IgD-negative memory B cell (primary cell): ENCODE data around the gene SATB1. TPM values are rescaled to one million over a fixed set of nuclear protein-coding genes. Genes with fewer than 3 reads are reported as not detected.

ENCODE experiments used
- H3K27ac Mint-ChIP-seq, 3 donors: one replicate each; pipeline ENCODE4 v1.8.0; 2020 to 2022; ENCODE audit warnings: mild to moderate bottlenecking in 3 of 3, mixed read lengths in 3 of 3, moderate library complexity in 1 of 3
- H3K27me3 Mint-ChIP-seq: one replicate; pipeline ENCODE4 v1.8.0; 2021; ENCODE audit warnings: mixed read lengths
- H3K36me3 Mint-ChIP-seq: one replicate; pipeline ENCODE4 v1.8.0; 2020; ENCODE audit warnings: mild to moderate bottlenecking, mixed read lengths
- H3K4me1 Mint-ChIP-seq, 3 donors: one replicate each; pipeline ENCODE4 v1.8.0; 2020 to 2022; ENCODE audit warnings: mixed read lengths in 3 of 3, mild to moderate bottlenecking in 1 of 3
- H3K4me3 Mint-ChIP-seq, 4 donors: one replicate each; pipeline ENCODE4 v1.8.0; 2020 to 2022; ENCODE audit warnings: mild to moderate bottlenecking in 4 of 4, mixed read lengths in 4 of 4, moderate library complexity in 3 of 4
- H3K9me3 Mint-ChIP-seq, 3 donors: one replicate each; pipeline ENCODE4 v1.8.0; 2020 to 2021; ENCODE audit warnings: mixed read lengths in 3 of 3, mild to moderate bottlenecking in 1 of 3
- polyA plus RNA-seq: library from polyadenylated mRNA; unstranded; fragments of 300-500 nt; fragmentation: Illumina TruSeq; gene quantifications from one replicate; pipeline ENCODE4 v1.2.3, GENCODE V29; 2021

Gene SATB1
- polyA plus RNA-seq, 1 donor from 2014 or later: 11.5 TPM

GRCh38 chr3:18398448-18398847 is 26.7 kb downstream of the SATB1 start:
- Mint-ChIP-seq H3K27ac (no peak overlapping the region), H3K4me3 (no peak overlapping the region), H3K36me3 (peaks cover 5% of the 10 kb centered on the region), H3K27me3 (no peaks in the 10 kb centered on the region), H3K4me1 (peaks cover 0 to 3% (median 0%) of the 10 kb centered on the region in 3 donors), H3K9me3 (peaks cover 0 to 1% (median 0%) of the 10 kb centered on the region in 3 donors)

- H3K9me3 Mint-ChIP-seq: peaks cover 0 to 1% (median 0%) of the 10 kb centered on the region in 3 donors
- H3K4me1 Mint-ChIP-seq: no peaks in the 10 kb centered on the region
- no peaks in the 10 kb centered on the region for H3K27me3 Mint-ChIP-seq
- H3K36me3 Mint-ChIP-seq: peaks cover 5% of the 10 kb centered on the region
- H3K27ac Mint-ChIP-seq: peak overlapping the region in 1 of 3 donors; percentile 59
- H3K4me3 Mint-ChIP-seq: no peak overlapping the region
Observed at GRCh38 chr3:18396428-18396827, 28.7 kb downstream of the SATB1 start.

GRCh38 chr3:18394384-18394995 is 30.6 kb downstream of the SATB1 start:
- Mint-ChIP-seq H3K4me1 (no peaks in the 10 kb centered on the region), H3K27ac (no peak overlapping the region), H3K4me3 (no peak overlapping the region), H3K27me3 (no peaks in the 10 kb centered on the region), H3K36me3 (no peaks in the 10 kb centered on the region), H3K9me3 (peaks cover 0 to 1% (median 0%) of the 10 kb centered on the region in 3 donors)

- Mint-ChIP-seq H3K36me3 (no peaks in the 10 kb centered on the region), H3K27ac (no peak overlapping the region), H3K4me3 (no peak overlapping the region), H3K4me1 (no peaks in the 10 kb centered on the region), H3K9me3 (no peaks in the 10 kb centered on the region), H3K27me3 (no peaks in the 10 kb centered on the region)
Observed at GRCh38 chr3:18393906-18394305, 31.2 kb downstream of the SATB1 start.

- no peaks in the 10 kb centered on the region for H3K27me3 Mint-ChIP-seq
- no peak overlapping the region for H3K4me3 Mint-ChIP-seq
- no peaks in the 10 kb centered on the region for H3K36me3 Mint-ChIP-seq
- no peaks in the 10 kb centered on the region for H3K9me3 Mint-ChIP-seq
- H3K27ac Mint-ChIP-seq: no peak overlapping the region
- peaks cover 0 to 3% (median 0%) of the 10 kb centered on the region in 3 donors for H3K4me1 Mint-ChIP-seq
Observed at GRCh38 chr3:18390024-18390660, 35.0 kb downstream of the SATB1 start.

- no peaks in the 10 kb centered on the region for H3K27me3 Mint-ChIP-seq
- peaks cover 0 to 3% (median 0%) of the 10 kb centered on the region in 3 donors for H3K4me1 Mint-ChIP-seq
- no peak overlapping the region for H3K27ac Mint-ChIP-seq
- H3K9me3 Mint-ChIP-seq: no peaks in the 10 kb centered on the region
- no peak overlapping the region for H3K4me3 Mint-ChIP-seq
- H3K36me3 Mint-ChIP-seq: no peaks in the 10 kb centered on the region
Observed at GRCh38 chr3:18389108-18389733, 35.9 kb downstream of the SATB1 start.

GRCh38 chr3:18386274-18386890 is 38.8 kb downstream of the SATB1 start:
- H3K4me3 Mint-ChIP-seq: no peak overlapping the region
- H3K4me1 Mint-ChIP-seq: peaks cover 0 to 3% (median 0%) of the 10 kb centered on the region in 3 donors
- H3K9me3 Mint-ChIP-seq: no peaks in the 10 kb centered on the region
- no peaks in the 10 kb centered on the region for H3K27me3 Mint-ChIP-seq
- H3K27ac Mint-ChIP-seq: no peak overlapping the region
- no peaks in the 10 kb centered on the region for H3K36me3 Mint-ChIP-seq

- Mint-ChIP-seq H3K27me3 (no peaks in the 10 kb centered on the region), H3K4me3 (no peak overlapping the region), H3K9me3 (no peaks in the 10 kb centered on the region), H3K4me1 (peaks cover 0 to 3% (median 0%) of the 10 kb centered on the region in 3 donors), H3K36me3 (no peaks in the 10 kb centered on the region), H3K27ac (no peak overlapping the region)
Observed at GRCh38 chr3:18385706-18386105, 39.4 kb downstream of the SATB1 start.

GRCh38 chr3:18382760-18383369 is 42.3 kb downstream of the SATB1 start:
- H3K36me3 Mint-ChIP-seq: no peaks in the 10 kb centered on the region
- H3K4me3 Mint-ChIP-seq: no peak overlapping the region
- peaks cover 0 to 4% (median 0%) of the 10 kb centered on the region in 3 donors for H3K4me1 Mint-ChIP-seq
- H3K27me3 Mint-ChIP-seq: no peaks in the 10 kb centered on the region
- H3K27ac Mint-ChIP-seq: no peak overlapping the region
- no peaks in the 10 kb centered on the region for H3K9me3 Mint-ChIP-seq

GRCh38 chr3:18379647-18380046 is 45.5 kb downstream of the SATB1 start:
- peaks cover 0 to 4% (median 0%) of the 10 kb centered on the region in 3 donors for H3K4me1 Mint-ChIP-seq
- H3K27ac Mint-ChIP-seq: no peak overlapping the region

GRCh38 chr3:18378218-18378617 is 46.9 kb downstream of the SATB1 start:
- no peak overlapping the region for H3K27ac Mint-ChIP-seq
- H3K36me3 Mint-ChIP-seq: no peaks in the 10 kb centered on the region
- H3K4me3 Mint-ChIP-seq: no peak overlapping the region
- H3K9me3 Mint-ChIP-seq: no peaks in the 10 kb centered on the region
- peaks cover 0 to 4% (median 0%) of the 10 kb centered on the region in 3 donors for H3K4me1 Mint-ChIP-seq
- H3K27me3 Mint-ChIP-seq: no peaks in the 10 kb centered on the region

More at GRCh38 chr3:18379647-18380046, 45.5 kb downstream of the SATB1 start:
- no peaks in the 10 kb centered on the region for H3K27me3 Mint-ChIP-seq
- H3K36me3 Mint-ChIP-seq: no peaks in the 10 kb centered on the region
- H3K9me3 Mint-ChIP-seq: no peaks in the 10 kb centered on the region
- no peak overlapping the region for H3K4me3 Mint-ChIP-seq

- Mint-ChIP-seq H3K4me1 (peaks cover 0 to 5% (median 0%) of the 10 kb centered on the region in 3 donors), H3K36me3 (peaks cover 1% of the 10 kb centered on the region)
Observed at GRCh38 chr3:18376682-18377081, 48.5 kb downstream of the SATB1 start.

GRCh38 chr3:18372786-18373405 is 52.2 kb downstream of the SATB1 start:
- peaks cover 5% of the 10 kb centered on the region for H3K36me3 Mint-ChIP-seq
- no peak overlapping the region for H3K4me3 Mint-ChIP-seq
- peaks cover 1% of the 10 kb centered on the region for H3K27me3 Mint-ChIP-seq
- H3K9me3 Mint-ChIP-seq: no peaks in the 10 kb centered on the region
- peaks cover 0 to 2% (median 2%) of the 10 kb centered on the region in 3 donors for H3K4me1 Mint-ChIP-seq
- H3K27ac Mint-ChIP-seq: no peak overlapping the region

More at GRCh38 chr3:18376682-18377081, 48.5 kb downstream of the SATB1 start:
- Mint-ChIP-seq H3K9me3 (no peaks in the 10 kb centered on the region), H3K4me3 (no peak overlapping the region), H3K27ac (no peak overlapping the region), H3K27me3 (no peaks in the 10 kb centered on the region)

GRCh38 chr3:18370672-18371071 is 54.5 kb downstream of the SATB1 start:
- Mint-ChIP-seq H3K9me3 (no peaks in the 10 kb centered on the region), H3K4me3 (no peak overlapping the region), H3K27me3 (peaks cover 1% of the 10 kb centered on the region), H3K27ac (no peak overlapping the region), H3K4me1 (peaks cover 0 to 4% (median 2%) of the 10 kb centered on the region in 3 donors), H3K36me3 (peaks cover 5% of the 10 kb centered on the region)
